OCI-LY7 (cell line): Measurements from ENCODE around the gene PPT2. TPM values are rescaled to one million over a fixed set of nuclear protein-coding genes. Genes with fewer than 3 reads are reported as not detected.
A peak's percentile ranks its signal among the peaks of the same experiment; 100 is the strongest.

ENCODE experiments used
- BruUV-seq: library from RNA; stranded (reverse); fragments of 400-500 nt; replicated peaks from 2 replicates; lab custom pipeline; 2021; lab: Mats Ljungman, UMichigan
- CTCF ChIA-PET: fragments of 300-600 bp; sonication (Branson Sonifier 250); formaldehyde crosslinking; loops from one replicate; lab custom pipeline; 2022; ENCODE audit warnings: antibody characterized with exemption; ENCODE audit not compliant: unreplicated experiment; lab: Charles Lee
- POLR2A ChIA-PET: fragments of 300-600 bp; sonication (Branson Sonifier 250); formaldehyde crosslinking; loops from one replicate; lab custom pipeline; 2022; ENCODE audit warnings: antibody characterized with exemption; lab: Charles Lee
- DNase-seq: peaks from one replicate; pipeline ENCODE4 v3.0.0-alpha.2; 2015; ENCODE audit warnings: low spot score
- H2AFZ ChIP-seq: fragments of 200-600 bp; sonication (generic), shearing (Covaris generic); 2 replicates; pipeline ENCODE4 v1.6.1; 2014; ENCODE audit warnings: mild to moderate bottlenecking, antibody characterized with exemption, low read length, moderate library complexity
- H3K27ac ChIP-seq: fragments of 200-600 bp; sonication (generic); 2 replicates; pipeline ENCODE4 v1.5.1; 2014; ENCODE audit warnings: mixed run types, low read depth, mild to moderate bottlenecking, moderate library complexity, low read length, inconsistent platforms; ENCODE audit not compliant: poor library complexity, severe bottlenecking
- H3K36me3 ChIP-seq: fragments of 200-600 bp; sonication (generic); 2 replicates; pipeline ENCODE4 v1.6.1; 2014; ENCODE audit warnings: mild to moderate bottlenecking, antibody characterized with exemption, low read length, moderate library complexity, mixed read lengths; ENCODE audit not compliant: insufficient read depth
- H3K4me1 ChIP-seq: fragments of 200-600 bp; sonication (generic); 2 replicates; pipeline ENCODE4 v1.5.1; 2014; ENCODE audit warnings: mild to moderate bottlenecking, low read length; ENCODE audit not compliant: insufficient read depth, poor library complexity, severe bottlenecking
- H3K4me2 ChIP-seq: fragments of 200-600 bp; sonication (generic); 2 replicates; pipeline ENCODE4 v1.6.1; 2014; ENCODE audit warnings: mild to moderate bottlenecking, low read length
- H3K4me3 ChIP-seq: fragments of 200-600 bp; sonication (generic); 2 replicates; pipeline ENCODE4 v1.5.1; 2014; ENCODE audit warnings: mild to moderate bottlenecking, low read depth, low read length; ENCODE audit not compliant: poor library complexity, severe bottlenecking
- H3K79me2 ChIP-seq: fragments of 200-600 bp; sonication (generic); 2 replicates; pipeline ENCODE4 v1.6.1; 2016; ENCODE audit warnings: low read depth, mild to moderate bottlenecking, low read length, moderate library complexity, mixed read lengths; ENCODE audit not compliant: insufficient read depth
- H3K9me2 ChIP-seq: fragments of 200-600 bp; sonication (generic); 2 replicates; pipeline ENCODE4 v1.6.1; 2016; ENCODE audit warnings: mild to moderate bottlenecking, low read length, mixed read lengths; ENCODE audit not compliant: insufficient read depth
- H3K9me3 ChIP-seq: fragments of 200-600 bp; sonication (generic); 2 replicates; pipeline ENCODE4 v1.6.1; 2014; ENCODE audit warnings: mild to moderate bottlenecking, mixed run types, low read length, mixed read lengths
- H4K20me1 ChIP-seq: fragments of 200-600 bp; sonication (generic); 2 replicates; pipeline ENCODE4 v1.6.1; 2014; ENCODE audit warnings: mild to moderate bottlenecking, antibody characterized with exemption, low read length, moderate library complexity, mixed read lengths; ENCODE audit not compliant: insufficient read depth
- EZH2phosphoT487 ChIP-seq: fragments of 200-600 bp; sonication (generic); IDR thresholded peaks from 2 replicates; pipeline ENCODE4 v1.6.1; 2018; ENCODE audit warnings: low read depth, borderline replicate concordance, mild to moderate bottlenecking, mixed run types, antibody characterized with exemption, low read length, moderate library complexity, mixed read lengths
- intact Hi-C: fragments of 100-400 bp; cut with micrococcal nuclease; formaldehyde crosslinking; loops from one replicate; pipeline ENCODE4 v1.10.0; 2022; ENCODE audit not compliant: unreplicated experiment
- total RNA-seq, 2 experiments: library from RNA; depleted of rRNA in 1 of 2; stranded (reverse); fragments of >200 nt in 1 of 2; shearing (Covaris generic) in 1 of 2; gene quantifications; 2 replicates each; pipeline ENCODE4 v1.2.3, GENCODE V29; 2014 to 2022
- TF ChIP-seq, protein P1 (sequence below): fragments of 200-600 bp; sonication (generic); conservative IDR thresholded peaks from 2 replicates; pipeline ENCODE4 v1.5.1; 2014; ENCODE audit warnings: mild to moderate bottlenecking, antibody characterized with exemption, low read length, moderate library complexity, mixed read lengths

PPT2 gene
- total RNA-seq, 2 experiments from 2014 or later: 39.0 to 111 TPM

DNA sequence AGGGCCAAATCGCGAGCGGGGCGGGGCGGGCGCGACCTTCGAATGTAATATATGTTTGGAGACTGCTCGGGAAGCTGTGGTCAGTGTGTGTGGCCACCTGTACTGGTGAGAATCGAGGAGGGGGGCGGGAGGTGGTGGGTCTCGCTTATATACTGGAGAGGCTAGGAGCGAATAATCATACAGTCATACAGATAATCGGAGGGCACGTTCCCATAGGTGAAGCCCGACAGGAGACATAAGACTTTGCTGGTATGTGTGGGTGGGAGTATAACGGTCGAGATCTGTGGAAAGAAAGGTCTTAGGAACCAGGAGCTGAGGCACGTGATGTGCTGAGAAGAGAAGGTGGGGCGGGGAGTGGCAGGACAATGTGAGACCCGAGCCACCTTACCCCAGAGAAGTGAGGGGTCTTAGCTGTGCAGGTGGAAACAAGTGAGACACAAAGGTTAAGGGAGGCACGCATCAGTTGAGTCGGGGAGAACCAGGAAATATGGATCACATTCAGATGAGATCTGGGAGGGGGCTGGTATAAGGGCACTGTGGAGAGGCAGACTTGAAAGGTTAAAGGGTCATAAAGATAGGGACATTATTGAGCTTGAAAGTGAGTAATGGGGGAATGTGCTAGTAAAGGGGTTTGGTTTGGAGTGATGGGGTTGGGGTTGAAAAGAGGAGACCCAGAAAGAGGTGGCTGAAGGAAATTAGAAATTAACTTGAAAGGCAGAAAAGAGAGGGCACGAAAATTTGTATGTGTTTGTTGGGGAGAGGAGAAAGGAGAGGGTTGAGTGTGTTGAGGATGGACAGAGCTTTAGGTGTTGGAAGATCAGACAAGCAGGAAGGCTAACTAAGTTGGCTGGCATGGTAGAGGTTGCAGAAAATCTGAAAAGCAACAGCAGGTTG lies 24.9 kb downstream of the PPT2 start:
- H2AFZ ChIP-seq: peak overlapping the region; percentile 40; the same call in 1 of the 2 replicates
- H3K36me3 ChIP-seq: peaks cover 27% of the 10 kb centered on the region
- peak overlapping the region; percentile 99 for H3K4me2 ChIP-seq
- ChIA-PET CTCF (no interaction called here), POLR2A (interaction anchor here (1.0 to 1.8 kb wide), 3 partner anchors 11 to 17 kb away, joined by 5 to 16 read pairs (median 5); partner anchors contain the start of genes GPSM3 and PBX2)
- intact Hi-C loops: loop anchor here (1.0 kb wide), 1 partner anchor 17 kb away; no protein-coding TSS in a partner anchor
- H3K9me2 ChIP-seq: no peaks in the 10 kb centered on the region
- no TSS peak for BruUV-seq
- peaks cover 14% of the 10 kb centered on the region; the same call in 1 of the 2 replicates for H3K79me2 ChIP-seq
- peak overlapping the region; percentile 18 for H3K27ac ChIP-seq
- peak overlapping the region; percentile 74 for H3K4me3 ChIP-seq
- no peak for DNase-seq
- H3K4me1 ChIP-seq: peaks cover 33% of the 10 kb centered on the region
- H4K20me1 ChIP-seq: no peaks in the 10 kb centered on the region
- no peak for TF ChIP-seq EZH2phosphoT487
- TF ChIP-seq, protein P1, sequence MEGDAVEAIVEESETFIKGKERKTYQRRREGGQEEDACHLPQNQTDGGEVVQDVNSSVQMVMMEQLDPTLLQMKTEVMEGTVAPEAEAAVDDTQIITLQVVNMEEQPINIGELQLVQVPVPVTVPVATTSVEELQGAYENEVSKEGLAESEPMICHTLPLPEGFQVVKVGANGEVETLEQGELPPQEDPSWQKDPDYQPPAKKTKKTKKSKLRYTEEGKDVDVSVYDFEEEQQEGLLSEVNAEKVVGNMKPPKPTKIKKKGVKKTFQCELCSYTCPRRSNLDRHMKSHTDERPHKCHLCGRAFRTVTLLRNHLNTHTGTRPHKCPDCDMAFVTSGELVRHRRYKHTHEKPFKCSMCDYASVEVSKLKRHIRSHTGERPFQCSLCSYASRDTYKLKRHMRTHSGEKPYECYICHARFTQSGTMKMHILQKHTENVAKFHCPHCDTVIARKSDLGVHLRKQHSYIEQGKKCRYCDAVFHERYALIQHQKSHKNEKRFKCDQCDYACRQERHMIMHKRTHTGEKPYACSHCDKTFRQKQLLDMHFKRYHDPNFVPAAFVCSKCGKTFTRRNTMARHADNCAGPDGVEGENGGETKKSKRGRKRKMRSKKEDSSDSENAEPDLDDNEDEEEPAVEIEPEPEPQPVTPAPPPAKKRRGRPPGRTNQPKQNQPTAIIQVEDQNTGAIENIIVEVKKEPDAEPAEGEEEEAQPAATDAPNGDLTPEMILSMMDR: no peak
- H3K9me3 ChIP-seq: no peaks in the 10 kb centered on the region

DNA sequence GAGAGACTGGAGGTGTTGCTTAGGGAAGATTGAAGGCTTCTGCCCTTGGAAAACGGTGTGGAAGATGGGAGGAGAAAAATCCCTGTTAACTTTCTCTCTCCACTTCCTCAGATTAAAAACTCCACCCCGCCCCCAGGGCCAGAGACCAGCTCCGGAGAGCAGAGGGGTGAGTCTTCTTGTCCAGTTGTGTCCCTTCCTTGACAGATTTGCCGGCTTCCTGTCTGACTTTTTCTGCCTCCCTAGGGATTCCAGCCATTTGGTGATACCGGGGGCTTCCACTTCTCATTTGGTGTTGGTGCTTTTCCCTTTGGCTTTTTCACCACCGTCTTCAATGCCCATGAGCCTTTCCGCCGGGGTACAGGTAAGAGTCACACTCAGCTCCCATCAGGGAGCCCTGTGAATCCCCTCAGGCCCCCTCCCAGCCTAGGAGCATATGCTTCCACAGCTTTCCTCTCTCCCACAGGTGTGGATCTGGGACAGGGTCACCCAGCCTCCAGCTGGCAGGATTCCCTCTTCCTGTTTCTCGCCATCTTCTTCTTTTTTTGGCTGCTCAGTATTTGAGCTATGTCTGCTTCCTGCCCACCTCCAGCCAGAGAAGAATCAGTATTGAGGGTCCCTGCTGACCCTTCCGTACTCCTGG lies 25.9 kb downstream of the PPT2 start:
- Histone ChIP-seq H3K4me1 (peaks cover 31% of the 10 kb centered on the region), H3K36me3 (peaks cover 34% of the 10 kb centered on the region), H2AFZ (no peak overlapping the region), H3K9me2 (no peaks in the 10 kb centered on the region), H3K27ac (no peak overlapping the region), H4K20me1 (no peaks in the 10 kb centered on the region), H3K79me2 (peaks cover 9% of the 10 kb centered on the region; the same call in 1 of the 2 replicates), H3K9me3 (no peaks in the 10 kb centered on the region), H3K4me3 (peak overlapping the region; percentile 74), H3K4me2 (peak overlapping the region; percentile 99)
- POLR2A ChIA-PET: interaction anchor here (1.2 to 1.8 kb wide), 2 partner anchors 10 to 16 kb away, joined by 5 to 16 read pairs; partner anchors contain the start of gene PBX2
- no peak for DNase-seq
- CTCF ChIA-PET: no interaction called here
- TF ChIP-seq, protein P1: no peak
- TF ChIP-seq EZH2phosphoT487: no peak
- BruUV-seq: TSS peak; percentile 83
- intact Hi-C loops: no loop called here
